IgD-negative memory B cell (primary cell): Measurements from ENCODE around the gene GNAS. TPM values are rescaled to one million over a fixed set of nuclear protein-coding genes. Genes with fewer than 3 reads are reported as not detected.

ENCODE experiments used
- H3K27ac Mint-ChIP-seq, 3 donors: one replicate each; pipeline ENCODE4 v1.8.0; 2020 to 2022; ENCODE audit warnings: mild to moderate bottlenecking in 3 of 3, mixed read lengths in 3 of 3, moderate library complexity in 1 of 3
- H3K27me3 Mint-ChIP-seq: one replicate; pipeline ENCODE4 v1.8.0; 2021; ENCODE audit warnings: mixed read lengths
- H3K36me3 Mint-ChIP-seq: one replicate; pipeline ENCODE4 v1.8.0; 2020; ENCODE audit warnings: mild to moderate bottlenecking, mixed read lengths
- H3K4me1 Mint-ChIP-seq, 3 donors: one replicate each; pipeline ENCODE4 v1.8.0; 2020 to 2022; ENCODE audit warnings: mixed read lengths in 3 of 3, mild to moderate bottlenecking in 1 of 3
- H3K4me3 Mint-ChIP-seq, 4 donors: one replicate each; pipeline ENCODE4 v1.8.0; 2020 to 2022; ENCODE audit warnings: mild to moderate bottlenecking in 4 of 4, mixed read lengths in 4 of 4, moderate library complexity in 3 of 4
- H3K9me3 Mint-ChIP-seq, 3 donors: one replicate each; pipeline ENCODE4 v1.8.0; 2020 to 2021; ENCODE audit warnings: mixed read lengths in 3 of 3, mild to moderate bottlenecking in 1 of 3
- polyA plus RNA-seq: library from polyadenylated mRNA; unstranded; fragments of 300-500 nt; fragmentation: Illumina TruSeq; gene quantifications from one replicate; pipeline ENCODE4 v1.2.3, GENCODE V29; 2021

GNAS gene
- polyA plus RNA-seq, 1 donor from 2014 or later: 203 TPM

GRCh38 chr20:58876437-58876836 is 23.9 kb downstream of the GNAS start:
- Mint-ChIP-seq H3K27me3 (peaks cover 2% of the 10 kb centered on the region), H3K36me3 (peaks cover 2% of the 10 kb centered on the region), H3K27ac (no peak overlapping the region), H3K4me1 (peaks cover 0 to 2% (median 1%) of the 10 kb centered on the region in 3 donors), H3K9me3 (no peaks in the 10 kb centered on the region), H3K4me3 (no peak overlapping the region)

- no peak overlapping the region for H3K27ac Mint-ChIP-seq
Observed at GRCh38 chr20:58877050-58877975, 24.8 kb downstream of the GNAS start.

GRCh38 chr20:58877976-58878360 is 25.5 kb downstream of the GNAS start:
- H3K27me3 Mint-ChIP-seq: peaks cover 2% of the 10 kb centered on the region
- H3K36me3 Mint-ChIP-seq: peaks cover 2% of the 10 kb centered on the region
- H3K27ac Mint-ChIP-seq: peak overlapping the region in 1 of 3 donors; percentile 85
- peaks cover 0 to 1% (median 0%) of the 10 kb centered on the region in 3 donors for H3K4me1 Mint-ChIP-seq
- H3K4me3 Mint-ChIP-seq: no peak overlapping the region
- no peaks in the 10 kb centered on the region for H3K9me3 Mint-ChIP-seq

More at GRCh38 chr20:58877050-58877975, 24.8 kb downstream of the GNAS start:
- H3K4me3 Mint-ChIP-seq: no peak overlapping the region
- peaks cover 2% of the 10 kb centered on the region for H3K36me3 Mint-ChIP-seq
- peaks cover 2% of the 10 kb centered on the region for H3K27me3 Mint-ChIP-seq
- peaks cover 0 to 2% (median 1%) of the 10 kb centered on the region in 3 donors for H3K4me1 Mint-ChIP-seq
- no peaks in the 10 kb centered on the region for H3K9me3 Mint-ChIP-seq

GRCh38 chr20:58878399-58878798 is 25.9 kb downstream of the GNAS start:
- H3K4me3 Mint-ChIP-seq: no peak overlapping the region
- H3K9me3 Mint-ChIP-seq: no peaks in the 10 kb centered on the region
- H3K27me3 Mint-ChIP-seq: peaks cover 2% of the 10 kb centered on the region
- peak overlapping the region in 1 of 3 donors; percentile 85 for H3K27ac Mint-ChIP-seq
- H3K4me1 Mint-ChIP-seq: peaks cover 0 to 1% (median 0%) of the 10 kb centered on the region in 3 donors
- H3K36me3 Mint-ChIP-seq: peaks cover 2% of the 10 kb centered on the region

- H3K9me3 Mint-ChIP-seq: no peaks in the 10 kb centered on the region
- peaks cover 2% of the 10 kb centered on the region for H3K27me3 Mint-ChIP-seq
- no peak overlapping the region for H3K4me3 Mint-ChIP-seq
- H3K36me3 Mint-ChIP-seq: peaks cover 2% of the 10 kb centered on the region
- no peaks in the 10 kb centered on the region for H3K4me1 Mint-ChIP-seq
- H3K27ac Mint-ChIP-seq: no peak overlapping the region
Observed at GRCh38 chr20:58880441-58880840, 27.9 kb downstream of the GNAS start.

GRCh38 chr20:58880994-58881752 is 28.7 kb downstream of the GNAS start:
- H3K4me1 Mint-ChIP-seq: peaks cover 0 to 2% (median 2%) of the 10 kb centered on the region in 3 donors
- no peaks in the 10 kb centered on the region for H3K9me3 Mint-ChIP-seq
- H3K36me3 Mint-ChIP-seq: peaks cover 3% of the 10 kb centered on the region
- no peak overlapping the region for H3K4me3 Mint-ChIP-seq
- H3K27ac Mint-ChIP-seq: peak overlapping the region in 1 of 3 donors; percentile 53
- peaks cover 2% of the 10 kb centered on the region for H3K27me3 Mint-ChIP-seq

- H3K27ac Mint-ChIP-seq: no peak overlapping the region
- no peaks in the 10 kb centered on the region for H3K9me3 Mint-ChIP-seq
- peaks cover 10 to 11% (median 11%) of the 10 kb centered on the region in 3 donors for H3K4me1 Mint-ChIP-seq
- no peak overlapping the region for H3K4me3 Mint-ChIP-seq
- H3K36me3 Mint-ChIP-seq: peaks cover 3% of the 10 kb centered on the region
- peaks cover 2% of the 10 kb centered on the region for H3K27me3 Mint-ChIP-seq
Observed at GRCh38 chr20:58882704-58883089, 30.2 kb downstream of the GNAS start.

GRCh38 chr20:58883241-58883691 is 30.8 kb downstream of the GNAS start:
- no peaks in the 10 kb centered on the region for H3K9me3 Mint-ChIP-seq
- no peak overlapping the region for H3K27ac Mint-ChIP-seq
- H3K27me3 Mint-ChIP-seq: peaks cover 2% of the 10 kb centered on the region
- peaks cover 3% of the 10 kb centered on the region for H3K36me3 Mint-ChIP-seq
- H3K4me3 Mint-ChIP-seq: peak overlapping the region in 1 of 4 donors; percentile 40
- H3K4me1 Mint-ChIP-seq: peaks cover 11 to 15% (median 12%) of the 10 kb centered on the region in 3 donors

- no peaks in the 10 kb centered on the region for H3K9me3 Mint-ChIP-seq
- no peak overlapping the region for H3K4me3 Mint-ChIP-seq
- peaks cover 2% of the 10 kb centered on the region for H3K27me3 Mint-ChIP-seq
- H3K36me3 Mint-ChIP-seq: peaks cover 3% of the 10 kb centered on the region
- no peak overlapping the region for H3K27ac Mint-ChIP-seq
- H3K4me1 Mint-ChIP-seq: peaks cover 11 to 15% (median 12%) of the 10 kb centered on the region in 3 donors
Observed at GRCh38 chr20:58884966-58885365, 32.5 kb downstream of the GNAS start.

- Mint-ChIP-seq H3K4me1 (peaks cover 11 to 15% (median 12%) of the 10 kb centered on the region in 3 donors), H3K4me3 (peak overlapping the region in 1 of 4 donors; percentile 94), H3K27ac (peak overlapping the region in 1 of 3 donors; percentile 94), H3K36me3 (peaks cover 3% of the 10 kb centered on the region), H3K9me3 (no peaks in the 10 kb centered on the region), H3K27me3 (no peaks in the 10 kb centered on the region)
Observed at GRCh38 chr20:58886546-58886945, 34.0 kb downstream of the GNAS start.

- Mint-ChIP-seq H3K27ac (peak overlapping the region; percentile 86 to 94 (median 93)), H3K27me3 (no peaks in the 10 kb centered on the region), H3K4me3 (peak overlapping the region; percentile 81 to 94 (median 88)), H3K36me3 (peaks cover 3% of the 10 kb centered on the region), H3K9me3 (no peaks in the 10 kb centered on the region), H3K4me1 (peaks cover 13 to 20% (median 19%) of the 10 kb centered on the region in 3 donors)
Observed at GRCh38 chr20:58888103-58888502, 35.6 kb downstream of the GNAS start.

- Mint-ChIP-seq H3K4me3 (peak overlapping the region; percentile 81 to 94 (median 88)), H3K9me3 (no peaks in the 10 kb centered on the region), H3K36me3 (peaks cover 3% of the 10 kb centered on the region), H3K27ac (peak overlapping the region; percentile 86 to 94 (median 93)), H3K27me3 (no peaks in the 10 kb centered on the region), H3K4me1 (peaks cover 17 to 25% (median 25%) of the 10 kb centered on the region in 3 donors)
Observed at GRCh38 chr20:58888521-58889333, 36.2 kb downstream of the GNAS start.

- Mint-ChIP-seq H3K36me3 (peaks cover 3% of the 10 kb centered on the region), H3K9me3 (no peaks in the 10 kb centered on the region), H3K27ac (peak overlapping the region in 2 of 3 donors; percentile 91 to 94), H3K27me3 (no peaks in the 10 kb centered on the region), H3K4me1 (peaks cover 24 to 32% (median 31%) of the 10 kb centered on the region in 3 donors), H3K4me3 (peak overlapping the region; percentile 74 to 94 (median 89))
Observed at GRCh38 chr20:58889334-58889760, 36.8 kb downstream of the GNAS start.
